ENCODE data around the gene ADCY9. TPM values are rescaled to one million over a fixed set of nuclear protein-coding genes. Genes with fewer than 3 reads are reported as not detected.
"Not testable (repeated sequence)": the region's sequence is repeated elsewhere in the genome, so short reads cannot be mapped to it uniquely, and the experiment has no call there.

The ADCY9 gene
- total RNA-seq, 1 donor from 2014 or later: 19.4 TPM

- no peak for DNase-seq
These were observed 48.8 kb downstream of the ADCY9 start for GRCh38 chr16:4067262-4068001.

- no peak for DNase-seq
These were observed 51.3 kb downstream of the ADCY9 start for GRCh38 chr16:4064950-4065352.

- no peak for DNase-seq
These were observed 53.9 kb downstream of the ADCY9 start for GRCh38 chr16:4062212-4062802.

GRCh38 chr16:4060823-4061222 is 55.4 kb downstream of the ADCY9 start:
- DNase-seq: no peak

GRCh38 chr16:4060009-4060408 is 56.2 kb downstream of the ADCY9 start:
- DNase-seq: peak; percentile 34

- peak; percentile 69 for DNase-seq
These were observed 57.9 kb downstream of the ADCY9 start for GRCh38 chr16:4058386-4058785.

- no peak for DNase-seq
These were observed 58.8 kb downstream of the ADCY9 start for GRCh38 chr16:4057439-4057877.

- DNase-seq: no peak
These were observed 59.8 kb downstream of the ADCY9 start for GRCh38 chr16:4056161-4057105.

- DNase-seq: no peak
These were observed 60.5 kb downstream of the ADCY9 start for GRCh38 chr16:4055748-4056147.

- peak; percentile 54 for DNase-seq
These were observed 62.9 kb downstream of the ADCY9 start for GRCh38 chr16:4053301-4053845.

GRCh38 chr16:4052801-4053293 is 63.4 kb downstream of the ADCY9 start:
- no peak for DNase-seq

- no peak for DNase-seq
These were observed 64.1 kb downstream of the ADCY9 start for GRCh38 chr16:4052096-4052495.

GRCh38 chr16:4051591-4051990 is 64.7 kb downstream of the ADCY9 start:
- DNase-seq: no peak

GRCh38 chr16:4049031-4049430 is 67.2 kb downstream of the ADCY9 start:
- no peak for DNase-seq

- DNase-seq: no peak
These were observed 67.8 kb downstream of the ADCY9 start for GRCh38 chr16:4048481-4048880.

- DNase-seq: no peak
These were observed 70.0 kb downstream of the ADCY9 start for GRCh38 chr16:4046221-4046620.

GRCh38 chr16:4045561-4045960 is 70.7 kb downstream of the ADCY9 start:
- DNase-seq: not testable (repeated sequence)

GRCh38 chr16:4042581-4042980 is 73.7 kb downstream of the ADCY9 start:
- DNase-seq: no peak

GRCh38 chr16:4038448-4038847 is 77.8 kb downstream of the ADCY9 start:
- no peak for DNase-seq

GRCh38 chr16:4036952-4037351 is 79.3 kb downstream of the ADCY9 start:
- DNase-seq: not testable (repeated sequence)

GRCh38 chr16:4034963-4035362 is 81.3 kb downstream of the ADCY9 start:
- no peak for DNase-seq

- no peak for DNase-seq
These were observed 82.3 kb downstream of the ADCY9 start for GRCh38 chr16:4033951-4034350.

GRCh38 chr16:4032768-4033167 is 83.5 kb downstream of the ADCY9 start:
- peak; percentile 58 for DNase-seq
